NB4 (cell line): ENCODE measurements around the gene SIX3.
A peak's percentile ranks its signal among the peaks of the same experiment; 100 is the strongest.

Experiments used
- DNase-seq: peaks from one replicate; pipeline ENCODE4 v3.0.0; 2010; ENCODE audit warnings: low read depth
- H3K4me3 ChIP-seq: one replicate; pipeline ENCODE4 v1.5.1; 2011; ENCODE audit warnings: mild to moderate bottlenecking, low read depth, low read length, moderate library complexity
- CTCF ChIP-seq: IDR thresholded peaks from one replicate; pipeline ENCODE4 v1.5.1; 2012; ENCODE audit warnings: low read depth, low read length
- MAX ChIP-seq: IDR thresholded peaks from 2 replicates; pipeline ENCODE4 v1.6.1; 2011; ENCODE audit warnings: low read depth, low read length
- MYC ChIP-seq: IDR thresholded peaks from 2 replicates; pipeline ENCODE4 v1.6.1; 2011; ENCODE audit warnings: low read depth, low read length
- POLR2A ChIP-seq: IDR thresholded peaks from 2 replicates; pipeline ENCODE4 v1.6.1; 2011; ENCODE audit warnings: mild to moderate bottlenecking; ENCODE audit not compliant: insufficient read length; ENCODE audit errors: extremely low read depth

The SIX3 gene

DNA sequence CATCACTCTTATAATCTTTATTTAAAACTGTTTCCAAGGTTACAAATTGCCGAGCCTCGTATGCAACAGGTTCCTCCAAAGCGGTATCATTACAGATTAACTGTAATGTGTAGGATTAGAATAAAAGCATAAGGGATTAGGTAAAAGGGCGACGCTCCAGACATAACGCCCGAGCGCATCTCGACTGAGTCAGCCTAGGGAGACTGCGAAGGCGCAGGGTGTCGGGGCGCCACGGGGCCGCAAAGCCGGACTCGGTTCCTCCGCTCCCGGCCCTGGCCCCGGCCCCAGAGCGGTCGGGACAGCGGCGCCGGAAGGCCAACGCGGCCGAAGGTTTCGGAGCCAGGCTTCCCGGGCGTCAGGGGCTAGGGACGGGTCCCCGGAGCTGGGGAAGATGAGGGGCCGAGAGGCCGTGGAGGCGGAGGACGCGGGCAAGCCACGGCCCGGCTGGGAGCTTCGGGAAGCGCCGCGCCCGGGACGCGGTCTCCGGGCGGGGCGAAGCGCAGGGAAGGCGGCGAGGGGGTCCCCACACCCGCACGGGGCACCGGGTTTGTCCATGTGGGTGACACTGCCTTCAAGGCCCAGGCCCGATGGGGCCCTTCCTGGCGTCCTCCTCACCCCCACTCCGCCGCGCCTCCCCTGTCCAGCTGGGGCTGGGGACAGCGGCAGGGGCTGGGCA is 12.9 kb upstream of the SIX3 start:
- no peak overlapping the region for H3K4me3 ChIP-seq

DNA sequence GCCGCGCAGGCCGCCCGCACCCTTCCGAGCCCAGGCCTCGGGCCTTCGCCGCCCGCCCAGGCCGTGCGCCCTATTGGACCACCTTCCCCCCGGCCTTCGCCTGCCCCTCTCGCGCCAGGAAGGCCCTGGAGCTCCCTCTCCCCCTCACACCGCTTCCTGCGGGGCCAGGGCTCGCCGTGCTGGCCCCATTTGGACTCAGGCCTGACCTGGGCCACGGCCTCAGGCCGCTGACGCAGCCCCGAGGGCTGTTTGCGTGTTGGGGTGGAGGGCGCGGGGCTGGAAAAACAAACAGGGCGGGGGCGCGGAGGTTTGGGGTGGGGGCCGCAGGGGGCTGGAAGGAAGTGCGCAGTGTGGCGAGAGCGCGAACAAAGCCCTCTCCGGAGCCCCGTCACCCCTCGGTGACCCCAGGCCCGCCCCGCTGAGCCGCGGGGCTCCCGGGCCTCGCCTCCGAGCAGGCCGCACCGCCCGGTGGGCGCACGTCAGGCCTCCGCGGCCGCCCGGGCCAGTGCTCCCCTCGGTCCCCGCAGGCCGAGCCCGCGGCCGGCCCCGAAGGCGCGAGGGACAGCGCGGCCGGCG is 12.3 kb upstream of the SIX3 start:
- no peak for TF ChIP-seq POLR2A
- no peak overlapping the region for H3K4me3 ChIP-seq
- DNase-seq: no peak

More for the DNA sequence above, 12.9 kb upstream of the SIX3 start:
- DNase-seq: no peak
- no peak for TF ChIP-seq POLR2A
- TF ChIP-seq MAX: no peak
- TF ChIP-seq CTCF: no peak
- no peak for TF ChIP-seq MYC

DNA sequence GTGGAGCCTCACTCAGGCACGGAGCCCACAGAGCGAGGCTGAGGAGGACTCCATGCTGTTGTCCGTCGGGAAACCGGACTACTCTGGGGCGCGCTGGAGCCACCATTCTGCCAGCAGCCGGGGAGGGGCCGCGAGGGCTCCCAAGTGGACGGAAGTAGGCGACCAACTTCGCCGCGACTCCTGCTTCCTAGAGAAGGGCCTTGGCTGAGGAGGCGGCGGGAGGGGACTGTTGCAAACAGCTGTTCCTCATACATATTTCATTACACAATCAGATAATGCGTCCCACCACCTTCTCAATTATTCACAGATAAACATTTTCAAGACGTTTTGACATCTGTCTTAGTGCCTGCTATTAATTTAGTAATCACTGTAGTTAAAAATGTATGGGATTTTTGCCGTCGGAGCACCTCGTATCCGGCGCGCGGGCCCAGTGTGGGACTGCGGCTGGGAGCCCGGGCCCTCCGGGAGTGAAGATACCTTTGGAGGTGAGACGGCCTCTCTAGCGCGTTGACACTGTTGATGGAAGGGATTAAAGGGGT is 11.7 kb upstream of the SIX3 start:
- peak; percentile 37 for DNase-seq
- TF ChIP-seq MAX (no peak), MYC (no peak), CTCF (no peak), POLR2A (no peak)
- no peak overlapping the region for H3K4me3 ChIP-seq

DNA sequence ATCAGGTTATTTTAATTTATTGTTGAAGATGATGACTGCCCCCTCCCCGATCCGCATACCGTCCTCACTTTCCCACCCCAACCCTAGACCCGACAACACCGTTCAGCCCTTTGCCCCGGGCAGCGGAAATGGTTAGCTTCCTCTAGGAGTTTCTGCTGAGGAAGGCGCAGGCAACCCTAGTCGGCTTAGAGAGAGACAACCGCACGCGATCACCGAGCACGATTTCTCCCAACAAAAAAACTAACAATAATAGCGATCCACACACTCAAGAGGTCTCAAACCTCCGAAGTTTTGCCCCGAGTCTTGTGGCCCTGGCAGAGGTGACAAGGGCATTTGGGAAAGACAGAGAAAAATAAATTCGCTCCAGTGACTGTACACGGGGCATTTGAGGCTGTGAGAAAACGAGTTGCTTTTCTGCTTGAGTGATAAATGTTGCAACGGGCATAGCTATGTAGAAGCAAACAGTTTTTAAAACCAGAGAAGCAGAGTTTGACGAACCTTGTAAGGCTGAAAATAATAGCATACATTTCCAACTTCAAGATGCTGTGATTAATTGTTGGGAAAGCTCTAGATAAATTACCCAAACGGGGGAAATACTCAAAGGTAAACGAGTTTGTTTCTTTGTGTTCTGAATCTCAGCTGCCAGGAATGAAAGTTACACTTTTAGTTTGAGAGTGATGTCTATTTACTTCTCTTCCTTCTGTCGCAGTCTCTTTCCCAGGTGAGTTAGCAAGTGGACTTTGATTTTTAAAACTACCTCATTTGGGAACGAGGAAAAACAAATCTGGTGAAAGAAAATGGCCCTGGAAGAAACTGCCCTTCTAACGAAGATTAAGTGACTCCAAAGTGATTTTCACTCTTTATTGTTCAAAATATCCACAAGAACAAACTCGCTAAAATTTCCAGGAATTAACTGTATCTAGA is 11.0 kb upstream of the SIX3 start:
- H3K4me3 ChIP-seq: peak overlapping the region; percentile 2
- DNase-seq: peak; percentile 69

DNA sequence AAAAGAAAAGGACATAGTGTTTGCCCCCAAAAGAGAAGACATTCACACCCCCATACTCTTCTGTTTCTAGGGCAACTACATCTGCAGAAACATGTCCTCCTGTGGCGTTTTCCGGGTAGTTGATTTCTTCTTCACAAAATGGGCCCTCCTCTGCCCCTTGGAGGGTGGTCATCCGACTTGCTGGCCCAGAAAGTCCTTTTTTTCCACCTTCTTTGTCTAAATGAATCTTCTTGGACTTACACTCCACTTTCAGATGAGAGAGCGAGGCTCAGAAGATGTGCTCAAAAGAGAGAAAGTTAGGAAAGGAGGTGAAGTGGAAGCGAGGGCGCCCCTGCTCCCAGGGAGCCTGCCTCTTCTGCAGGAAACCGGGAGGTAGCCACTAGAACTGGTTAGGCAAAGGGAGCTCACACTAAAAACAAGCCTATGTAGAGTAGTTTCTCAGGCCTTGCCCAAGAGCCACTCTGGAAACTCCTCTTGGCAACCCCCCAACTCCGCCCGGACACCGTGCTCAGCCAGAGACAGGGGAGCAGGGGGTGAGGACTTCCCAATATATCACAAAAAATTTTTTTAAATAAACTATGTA is 10.2 kb upstream of the SIX3 start:
- no peak for DNase-seq
- TF ChIP-seq MYC (no peak), CTCF (no peak), MAX (no peak), POLR2A (no peak)
- no peak overlapping the region for H3K4me3 ChIP-seq

More for the DNA sequence above, 11.0 kb upstream of the SIX3 start:
- TF ChIP-seq POLR2A (no peak), CTCF (no peak), MYC (no peak), MAX (no peak)
